HG03432 (cell line): ENCODE data around the gene ABHD6.
"Not testable (repeated sequence)": the region's sequence is repeated elsewhere in the genome, so short reads cannot be mapped to it uniquely, and the experiment has no call there.

Experiments used
- ATAC-seq: cut with Tn5 transposase; IDR thresholded peaks from one replicate; pipeline ENCODE4 v1.9.1; 2021; ENCODE audit warnings: mild to moderate bottlenecking, moderate library complexity; ENCODE audit not compliant: unreplicated experiment

ABHD6 gene, protein sequence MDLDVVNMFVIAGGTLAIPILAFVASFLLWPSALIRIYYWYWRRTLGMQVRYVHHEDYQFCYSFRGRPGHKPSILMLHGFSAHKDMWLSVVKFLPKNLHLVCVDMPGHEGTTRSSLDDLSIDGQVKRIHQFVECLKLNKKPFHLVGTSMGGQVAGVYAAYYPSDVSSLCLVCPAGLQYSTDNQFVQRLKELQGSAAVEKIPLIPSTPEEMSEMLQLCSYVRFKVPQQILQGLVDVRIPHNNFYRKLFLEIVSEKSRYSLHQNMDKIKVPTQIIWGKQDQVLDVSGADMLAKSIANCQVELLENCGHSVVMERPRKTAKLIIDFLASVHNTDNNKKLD

DNA sequence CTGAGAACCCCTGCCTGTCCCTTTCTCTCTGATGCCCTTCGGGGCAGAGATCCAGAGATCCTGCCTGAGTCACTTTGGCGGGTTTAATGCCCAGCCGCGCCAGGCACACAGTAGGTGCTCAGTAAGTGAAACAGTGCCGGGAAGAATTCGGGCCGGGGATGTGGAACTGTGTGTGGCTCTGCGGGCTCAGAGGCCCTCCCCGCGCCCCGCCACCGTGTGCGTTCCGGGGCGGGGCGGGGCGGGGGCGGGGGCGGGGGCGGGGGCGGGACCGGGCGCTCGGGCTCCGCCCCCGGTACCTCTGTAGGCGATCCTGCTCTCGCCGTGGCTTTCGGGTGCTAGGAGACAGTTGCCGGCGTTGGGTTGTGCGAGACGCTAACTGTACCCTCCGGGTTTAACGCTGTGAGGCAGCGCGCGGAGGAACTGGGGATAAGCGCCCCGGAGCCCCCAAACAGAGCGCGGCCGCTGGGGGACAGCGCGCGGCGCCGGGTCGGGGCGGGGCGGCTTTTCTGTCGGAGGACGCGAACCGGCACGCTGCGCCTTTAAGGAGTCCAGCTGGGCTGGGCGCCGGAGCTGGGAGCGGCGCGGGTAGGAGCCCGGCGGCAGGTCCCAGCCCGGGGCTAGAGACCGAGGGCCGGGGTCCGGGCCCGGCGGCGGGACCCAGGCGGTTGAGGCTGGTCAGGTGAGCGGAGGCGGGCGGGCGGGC lies at the start of gene ABHD6:
Gene ABHD6 (plus strand): TSS at position 555 of the 703 bp plus-strand sequence. CDS start 18,795 bp downstream, outside the sequence.
- ATAC-seq, result peak; percentile 77

DNA sequence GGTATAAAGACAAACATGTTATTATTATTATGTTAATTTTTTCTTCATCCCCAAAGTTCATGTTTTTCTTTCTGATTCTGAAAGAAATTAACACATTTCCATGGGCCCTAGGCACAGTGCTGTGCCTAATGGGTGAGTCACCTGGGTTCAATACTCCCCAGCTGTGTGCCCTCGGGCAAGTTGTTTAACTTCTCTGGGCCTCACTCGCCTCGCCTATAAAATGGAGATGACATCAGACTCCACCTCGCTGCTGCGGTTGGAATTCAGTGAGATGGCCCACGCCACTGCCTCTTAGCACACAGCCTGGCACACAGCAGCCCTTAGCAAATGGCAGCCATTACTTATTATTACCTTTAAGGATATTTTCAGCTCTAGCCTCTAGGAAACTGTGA lies 49.4 kb upstream of the ABHD6 start:
- ATAC-seq, result no peak

DNA sequence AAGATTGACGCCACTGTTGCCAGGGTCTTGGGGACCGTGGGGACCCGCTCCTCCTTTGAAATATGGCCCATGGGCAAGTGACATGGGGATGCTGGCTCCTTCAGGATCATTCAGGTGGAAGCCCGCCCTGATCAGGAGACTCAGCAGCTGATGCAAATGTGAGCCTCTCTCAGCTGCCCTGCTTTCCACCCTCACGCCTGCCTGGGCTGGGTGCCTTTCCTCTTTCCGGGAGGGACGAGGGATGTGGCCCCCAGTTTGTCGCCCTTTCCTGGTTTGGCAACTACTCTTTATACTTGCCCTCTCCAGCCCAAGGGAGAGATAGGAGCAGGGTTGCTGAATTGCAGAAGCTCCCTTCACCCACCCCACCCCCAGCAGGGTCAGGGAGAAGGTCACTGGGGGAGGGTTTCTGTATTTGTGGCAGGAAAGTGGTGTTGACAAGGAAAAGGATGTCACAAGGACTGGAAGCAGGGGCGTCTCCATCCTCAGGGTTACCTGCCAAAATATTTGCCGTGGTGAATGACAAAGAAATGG lies 48.6 kb upstream of the ABHD6 start:
- ATAC-seq, result no peak

DNA sequence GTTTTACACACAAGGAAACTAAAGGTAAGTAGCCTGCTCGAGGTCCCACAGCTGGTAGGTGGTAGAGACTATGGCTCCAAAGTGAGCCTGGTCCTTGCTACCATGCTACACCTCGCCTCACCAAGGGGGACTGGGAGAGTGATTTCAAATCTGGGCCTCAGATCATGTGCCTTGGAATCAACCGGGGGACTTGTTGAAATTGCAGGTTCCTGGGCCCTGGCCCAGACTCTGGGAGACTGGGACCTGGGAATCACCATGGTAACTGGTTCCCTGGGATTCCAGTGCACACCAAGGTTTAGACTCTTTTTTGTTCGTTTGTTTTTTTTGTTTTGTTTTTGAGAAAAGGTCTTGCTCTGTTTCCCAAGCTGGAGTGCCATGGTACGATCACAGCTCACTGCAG lies 47.9 kb upstream of the ABHD6 start:
- ATAC-seq, result no peak

DNA sequence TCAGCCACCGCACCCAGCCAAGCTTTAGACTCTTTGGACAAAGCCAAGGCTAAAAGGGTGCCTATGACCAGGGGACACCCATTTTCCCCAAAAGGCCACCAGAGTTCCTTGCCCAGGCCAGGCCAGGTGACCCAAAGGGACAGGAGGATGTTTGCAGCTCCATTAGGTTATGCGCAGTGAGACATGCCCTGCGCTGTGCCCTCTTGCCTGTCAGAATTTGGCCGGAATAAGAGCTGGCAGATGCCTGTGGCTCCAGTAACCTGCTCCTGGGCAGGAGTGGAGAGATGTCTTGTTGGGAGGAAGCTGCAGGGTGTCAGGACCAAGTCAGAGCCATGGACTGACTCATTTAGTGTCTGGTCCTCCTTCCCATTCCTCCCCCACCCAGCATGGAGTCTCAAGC lies 47.3 kb upstream of the ABHD6 start:
- no peak for ATAC-seq

DNA sequence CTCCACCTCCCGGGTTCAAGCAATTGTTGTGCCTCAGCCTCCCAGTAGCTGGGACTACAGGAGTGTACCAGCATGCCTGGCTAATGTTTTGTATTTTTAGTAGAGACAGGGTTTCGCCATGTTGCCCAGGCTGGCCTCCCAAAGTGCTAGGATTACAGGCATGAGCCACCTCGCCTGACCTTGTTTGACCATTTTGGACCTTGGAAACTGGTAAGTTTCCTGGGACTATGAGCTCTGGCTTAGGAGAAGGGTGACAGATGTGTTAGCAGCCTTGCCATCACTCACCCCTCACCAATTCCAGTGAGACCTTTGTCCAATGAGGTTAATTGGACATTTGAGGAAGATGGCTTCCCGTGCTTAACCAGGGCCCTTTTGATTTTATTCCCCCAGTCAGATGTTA lies 46.7 kb upstream of the ABHD6 start:
- no peak for ATAC-seq

DNA sequence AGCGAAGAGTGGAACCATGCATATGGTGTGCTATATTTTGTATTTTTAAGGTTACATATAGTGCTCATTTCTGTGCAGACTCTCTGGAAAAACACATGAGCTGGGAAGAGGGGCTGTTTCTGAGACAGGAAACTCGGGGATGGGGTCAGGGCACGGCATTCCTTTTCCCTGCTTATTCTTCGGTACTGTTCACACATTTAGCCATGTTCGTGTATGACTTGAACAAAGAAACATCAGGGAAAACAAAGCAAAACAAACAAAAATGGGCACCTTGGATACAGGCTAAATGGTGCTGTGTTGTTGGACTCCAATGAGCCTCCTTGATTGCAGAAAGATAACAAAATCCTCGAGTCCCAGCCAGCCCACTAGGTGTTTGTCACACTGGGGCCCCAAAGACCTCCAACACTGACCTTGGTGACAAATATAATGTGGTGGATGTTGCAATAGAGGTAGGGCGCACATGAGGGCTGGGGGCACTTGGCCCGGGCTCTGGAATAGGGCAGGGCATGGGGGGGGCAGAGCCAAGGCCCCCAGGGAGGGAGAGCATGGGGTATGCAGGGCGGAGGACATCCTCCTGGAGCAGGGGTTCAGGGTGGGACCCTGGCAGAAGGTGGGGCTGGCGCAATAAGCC lies 46.1 kb upstream of the ABHD6 start:
- no peak for ATAC-seq

DNA sequence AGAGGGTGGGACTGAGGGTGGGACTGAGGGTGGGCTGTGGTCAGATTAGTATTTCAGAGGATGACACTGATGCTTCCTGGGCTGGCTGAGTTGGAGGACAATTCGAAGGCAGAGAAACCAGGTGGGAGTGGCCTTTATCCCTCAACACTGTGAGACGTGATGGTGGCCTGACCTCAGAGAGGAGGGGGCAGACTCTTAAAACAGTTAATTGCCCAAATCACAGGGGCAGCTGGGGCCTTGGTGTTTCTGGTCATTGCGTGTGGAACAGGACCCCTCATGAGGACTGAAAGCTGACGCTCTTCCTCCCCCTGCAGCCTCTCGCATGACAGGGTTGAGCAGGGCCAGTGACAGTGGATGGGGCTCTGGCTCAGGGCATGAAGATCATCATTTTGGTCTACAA lies 45.5 kb upstream of the ABHD6 start:
- no peak for ATAC-seq

DNA sequence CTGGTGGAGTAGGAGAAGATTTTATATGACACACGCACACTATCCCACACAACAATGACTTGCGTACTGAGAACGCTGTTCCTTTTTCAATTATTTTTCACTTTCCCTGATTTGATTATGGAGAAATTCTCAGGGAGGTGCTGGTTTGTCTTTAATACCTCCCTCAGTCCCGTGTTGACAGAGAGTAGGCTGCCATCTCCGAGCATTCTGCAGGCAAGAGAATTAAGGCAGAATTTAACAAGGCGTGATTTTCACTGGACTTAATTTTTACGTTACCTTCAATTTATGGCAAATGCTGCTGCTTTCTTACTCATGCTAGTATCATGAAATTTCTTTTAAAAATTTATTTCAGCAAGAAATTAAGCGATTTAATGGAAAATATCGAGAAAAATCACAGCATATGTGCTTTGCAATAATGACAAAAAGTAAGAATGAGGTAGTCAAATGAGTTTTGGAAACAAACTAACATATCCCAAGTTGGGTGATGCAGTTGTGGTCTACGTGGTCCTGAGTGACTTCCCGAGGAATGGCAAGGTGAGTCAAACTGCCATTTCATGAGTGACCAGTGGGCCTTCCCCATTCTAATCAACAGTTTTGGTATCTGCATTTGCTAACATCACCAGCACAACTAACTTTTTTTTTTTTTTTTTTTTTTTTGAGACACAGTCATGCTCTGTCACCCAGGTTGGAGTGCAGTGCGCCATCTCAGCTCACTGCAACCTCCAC lies 43.7 kb upstream of the ABHD6 start:
- no peak for ATAC-seq

DNA sequence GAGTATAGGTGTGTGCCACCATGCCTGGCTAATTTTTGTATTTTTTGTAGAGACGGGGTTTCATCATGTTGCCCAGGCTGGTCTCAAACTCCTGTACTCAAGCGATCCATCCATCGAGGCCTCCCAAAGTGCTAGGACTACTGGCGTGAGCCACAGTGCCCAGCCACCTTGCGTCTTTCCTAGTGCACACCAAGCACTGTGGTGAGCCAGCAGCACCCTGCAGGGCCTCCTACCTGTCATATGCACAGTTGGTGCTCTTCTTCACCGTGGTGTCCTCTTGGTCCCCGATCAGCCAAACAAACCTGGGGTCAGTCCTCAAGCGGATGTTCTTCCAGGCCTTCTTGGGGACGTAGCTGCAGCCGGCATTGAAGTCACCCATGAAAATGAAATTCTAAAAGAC lies 40.0 kb upstream of the ABHD6 start:
- no peak for ATAC-seq

DNA sequence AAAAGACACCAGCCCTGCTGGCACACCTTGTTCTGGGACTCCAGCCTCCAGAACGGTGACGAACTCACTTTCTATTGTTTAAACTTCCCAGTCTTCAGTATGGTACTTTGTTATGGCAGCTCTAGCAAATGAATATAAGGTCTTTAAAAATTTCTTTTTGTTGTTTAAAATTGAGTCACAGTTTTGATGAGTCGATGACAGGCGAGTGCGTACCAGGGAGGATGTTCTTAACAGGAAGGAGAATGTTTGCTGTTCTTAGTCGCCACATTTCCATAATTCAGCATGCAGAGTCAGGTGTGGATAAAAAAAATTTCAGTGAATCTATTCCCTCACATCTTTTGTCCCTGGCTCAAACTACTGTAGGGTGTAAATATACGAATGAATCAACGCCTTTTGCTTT lies 39.2 kb upstream of the ABHD6 start:
- no peak for ATAC-seq

DNA sequence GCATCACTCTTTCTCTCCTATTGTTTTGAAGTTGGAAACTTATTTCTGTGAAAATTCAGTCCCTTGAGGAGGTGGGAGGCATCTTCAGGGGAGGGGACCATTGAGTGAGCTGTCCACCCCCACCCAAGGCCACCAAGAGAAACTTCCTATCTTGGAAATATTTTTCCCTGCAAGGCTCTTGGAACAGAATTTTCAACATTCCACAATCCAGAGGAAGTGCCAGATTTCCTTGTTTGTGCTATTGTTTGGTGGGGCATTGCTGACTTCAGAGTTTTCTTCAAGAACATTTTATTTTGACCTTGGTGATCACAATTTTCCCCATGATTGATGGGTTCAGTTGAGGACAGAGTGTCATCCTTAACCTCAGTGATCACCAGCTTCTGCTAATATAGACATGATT lies 38.8 kb upstream of the ABHD6 start:
- ATAC-seq, result no peak

DNA sequence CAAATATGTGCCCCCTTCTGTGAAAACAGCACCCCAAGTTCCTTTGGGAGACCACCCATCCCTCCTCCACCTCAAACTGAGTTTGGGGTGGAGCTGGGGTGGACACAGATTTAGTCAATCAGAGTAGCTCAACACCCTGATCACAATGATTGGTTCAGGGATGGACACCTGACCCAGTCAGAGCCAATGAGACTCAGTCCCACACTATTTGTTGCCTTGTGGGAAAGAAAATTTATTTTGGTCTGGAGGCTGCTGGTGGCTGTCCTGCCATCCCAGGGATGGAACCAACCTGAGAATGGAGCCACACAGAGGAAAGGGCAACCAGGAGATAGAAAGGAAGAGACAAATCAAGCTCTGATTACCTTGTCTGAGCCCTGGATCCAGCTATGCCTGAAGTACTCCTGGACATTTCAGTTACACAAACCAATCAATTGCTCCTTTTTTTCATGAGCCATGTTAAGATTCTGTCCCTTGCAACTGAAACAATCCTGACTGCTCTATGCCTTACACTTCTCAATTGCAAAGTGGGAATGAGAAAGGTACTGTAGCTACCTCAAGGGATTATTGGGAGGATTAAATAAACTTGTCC lies 37.4 kb upstream of the ABHD6 start:
- ATAC-seq, result no peak

DNA sequence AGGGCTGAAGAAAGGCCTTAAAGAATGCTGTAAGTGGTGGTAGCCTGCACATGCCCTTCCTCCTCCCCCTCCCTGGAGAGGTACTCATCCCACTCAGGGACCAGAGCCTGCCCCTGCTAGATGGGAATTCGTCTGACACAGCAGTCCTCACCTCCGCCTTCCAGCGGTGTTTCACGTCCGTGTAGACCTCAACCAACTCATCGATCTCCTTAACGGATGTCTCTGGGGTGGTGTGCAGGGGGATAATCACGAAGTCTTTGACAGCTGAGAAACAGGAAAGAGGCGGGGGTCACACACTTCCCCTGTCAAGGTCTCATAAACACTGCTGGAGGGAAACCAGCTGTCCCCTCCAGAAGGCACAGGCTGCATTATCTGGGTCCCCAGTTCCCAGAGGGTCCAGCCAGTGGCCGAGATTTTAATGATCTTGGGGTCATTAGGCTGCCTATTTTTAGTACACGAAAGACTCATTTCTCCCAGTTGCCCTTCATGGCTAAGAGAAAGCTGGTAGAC lies 36.7 kb upstream of the ABHD6 start:
- no peak for ATAC-seq

DNA sequence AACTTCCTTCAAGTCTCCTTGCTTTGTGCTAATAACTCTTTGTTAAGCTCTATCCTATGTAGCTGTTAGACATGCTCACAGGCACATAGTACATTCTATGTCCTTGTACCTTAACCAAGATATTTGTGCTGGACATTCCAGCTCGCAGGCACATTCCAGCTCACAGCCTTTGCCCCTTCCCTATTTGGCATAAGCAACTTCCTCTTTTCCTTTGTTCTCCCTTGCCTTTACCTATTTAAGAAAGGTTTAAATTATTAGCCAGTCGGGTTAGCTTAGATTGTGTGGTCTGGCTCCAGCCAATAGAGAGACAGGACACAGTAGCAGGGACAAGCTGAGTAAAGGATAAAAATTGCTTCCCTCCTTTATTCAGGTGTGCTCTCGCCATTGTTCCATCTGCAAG lies 36.1 kb upstream of the ABHD6 start:
- not testable (repeated sequence) for ATAC-seq

DNA sequence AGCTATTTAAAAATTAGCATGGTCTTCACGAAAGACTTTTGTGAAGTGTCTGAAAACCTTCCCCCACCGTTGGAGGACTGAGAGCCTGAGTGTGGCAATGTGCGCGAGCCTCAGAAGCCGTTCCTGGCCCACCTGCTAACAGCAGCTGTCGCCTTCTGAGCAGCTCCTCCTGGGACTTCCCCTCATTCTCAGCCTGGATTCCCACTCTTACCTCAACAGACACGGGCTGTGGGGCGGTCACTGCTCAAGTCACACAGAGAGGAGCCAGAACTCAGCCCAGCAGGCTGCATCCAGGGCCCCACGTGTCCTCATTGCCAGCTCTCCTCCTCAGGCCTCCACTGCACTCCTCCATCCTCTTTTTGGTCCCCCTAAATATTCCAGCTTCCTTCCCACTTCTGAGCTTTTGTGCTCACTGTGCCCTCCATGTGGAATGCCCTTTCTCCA lies 34.7 kb upstream of the ABHD6 start:
- peak; percentile 88 for ATAC-seq

DNA sequence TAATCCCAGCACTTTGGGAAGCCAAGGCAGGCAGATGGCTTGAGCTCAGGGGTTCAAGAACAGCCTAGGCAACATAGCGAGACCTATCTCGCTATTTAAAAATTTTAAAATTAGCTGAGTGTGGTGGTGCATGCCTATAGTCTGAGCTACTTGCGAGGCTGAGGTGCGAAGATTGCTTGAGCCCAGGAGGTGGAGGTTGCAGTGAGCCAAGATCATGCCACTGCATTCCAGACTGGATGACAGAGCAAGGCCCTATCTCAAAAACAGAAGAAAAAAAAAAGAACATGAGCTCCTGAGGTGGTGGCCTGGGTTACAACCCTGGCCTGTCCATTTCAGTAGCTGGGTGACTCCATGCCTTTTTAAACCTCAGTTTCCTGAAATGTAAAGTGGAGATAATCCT lies 34.1 kb upstream of the ABHD6 start:
- ATAC-seq, result no peak

DNA sequence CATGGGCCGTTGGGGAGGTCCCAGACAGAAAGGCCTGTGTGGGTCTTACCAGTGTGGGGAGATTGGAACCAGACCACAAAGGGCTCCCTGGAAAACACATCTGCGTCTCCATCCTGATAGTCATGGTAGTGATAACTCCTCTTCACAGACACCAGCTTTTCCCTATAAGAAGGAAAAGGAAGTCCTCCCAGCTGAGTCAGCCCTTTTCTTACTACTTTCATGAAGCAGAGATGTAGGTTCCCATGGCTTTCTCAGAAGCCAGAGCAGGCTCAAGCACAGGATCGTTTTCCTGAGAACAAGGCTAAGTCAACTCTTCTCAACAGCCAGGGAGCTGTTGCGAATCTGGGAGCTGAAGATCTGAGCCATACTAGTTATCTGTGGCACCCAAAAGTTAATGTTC lies 32.9 kb upstream of the ABHD6 start:
- ATAC-seq, result no peak

DNA sequence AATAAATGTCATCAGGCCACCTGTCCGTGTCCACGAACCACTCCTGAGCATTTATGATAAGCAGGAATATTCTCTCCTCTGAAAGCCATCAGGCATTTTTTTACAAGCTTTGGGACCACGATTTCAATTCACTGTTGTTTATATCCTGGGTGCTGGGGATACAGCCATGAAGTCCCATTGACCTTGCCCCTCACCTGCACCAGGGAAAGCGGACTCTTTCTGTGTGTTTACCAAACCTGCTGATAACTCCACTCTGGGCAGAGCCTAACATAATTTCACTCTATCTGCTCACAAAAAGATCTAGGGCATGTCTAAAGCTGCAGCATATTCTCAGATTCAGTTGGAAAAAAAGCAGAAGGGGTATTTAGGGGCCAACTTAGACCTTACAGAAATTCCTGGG lies 31.6 kb upstream of the ABHD6 start:
- no peak for ATAC-seq

DNA sequence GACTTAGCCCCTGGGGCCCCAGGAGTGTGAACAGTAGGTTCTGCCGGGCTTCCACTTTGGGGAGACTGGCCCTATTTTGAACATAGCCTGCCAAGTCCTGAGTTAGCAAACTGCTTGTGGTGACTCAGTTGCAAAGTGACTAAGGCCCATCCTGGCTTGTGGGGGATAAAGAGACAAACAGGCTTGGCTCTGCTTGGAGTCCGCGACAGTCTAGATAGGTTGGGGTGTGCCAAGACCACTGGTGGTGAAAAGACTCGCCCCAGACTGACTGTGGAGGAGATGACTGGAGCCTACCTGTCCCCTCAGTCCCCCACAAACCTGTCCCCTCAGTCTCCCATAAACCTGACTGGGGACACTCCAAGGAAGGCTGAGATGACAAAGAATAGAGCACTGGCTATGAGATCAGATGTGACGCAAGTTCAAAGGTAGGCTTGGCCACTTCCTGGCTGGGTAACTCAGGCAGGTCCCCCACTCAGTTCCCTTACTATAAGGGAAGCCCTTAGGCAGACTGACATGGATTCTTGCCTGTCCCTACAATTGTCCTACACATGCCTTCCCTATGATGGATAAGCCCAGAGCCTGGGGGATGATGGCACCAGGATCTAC lies 31.1 kb upstream of the ABHD6 start:
- no peak for ATAC-seq
